Measurements from ENCODE around the gene ARHGEF9.

DNA sequence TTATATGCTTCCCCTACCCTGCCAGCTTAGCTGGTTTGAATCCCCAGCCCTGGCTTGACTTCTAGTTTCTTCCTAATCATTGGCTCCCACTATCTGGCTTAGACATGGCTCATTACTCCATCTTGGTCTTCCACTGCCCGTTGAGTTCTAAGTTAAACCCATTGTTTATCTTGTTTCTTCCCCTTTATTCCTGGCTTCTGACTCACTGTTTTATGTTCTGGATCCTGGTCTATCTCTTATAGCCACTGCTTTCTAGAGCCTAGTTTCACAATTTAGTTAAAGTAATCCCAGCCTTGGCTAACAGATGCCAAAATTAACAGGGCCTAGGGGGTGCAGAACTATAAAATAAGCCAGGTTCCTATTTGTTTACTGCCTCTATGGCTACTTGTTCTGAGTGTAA lies 120.9 kb downstream of the ARHGEF9 start:
- TF ChIP-seq ZNF707 (tag by site-specific recombination; IDR thresholded peaks at IDR 0.05) (no peak), ZNF747 (tag by site-specific recombination; IDR thresholded peaks at IDR 0.05) (no peak), ZNF621 (tag by site-specific recombination; IDR thresholded peaks at IDR 0.05) (no peak), PRDM1 (tag by site-specific recombination; IDR thresholded peaks at IDR 0.05) (no peak), ZNF558 (tag by site-specific recombination; IDR thresholded peaks at IDR 0.05) (no peak), ZNF391 (tag by site-specific recombination; IDR thresholded peaks at IDR 0.05; ENCODE audit: borderline replicate concordance, low read depth) (no peak)
- TF ChIP-seq, protein P1, sequence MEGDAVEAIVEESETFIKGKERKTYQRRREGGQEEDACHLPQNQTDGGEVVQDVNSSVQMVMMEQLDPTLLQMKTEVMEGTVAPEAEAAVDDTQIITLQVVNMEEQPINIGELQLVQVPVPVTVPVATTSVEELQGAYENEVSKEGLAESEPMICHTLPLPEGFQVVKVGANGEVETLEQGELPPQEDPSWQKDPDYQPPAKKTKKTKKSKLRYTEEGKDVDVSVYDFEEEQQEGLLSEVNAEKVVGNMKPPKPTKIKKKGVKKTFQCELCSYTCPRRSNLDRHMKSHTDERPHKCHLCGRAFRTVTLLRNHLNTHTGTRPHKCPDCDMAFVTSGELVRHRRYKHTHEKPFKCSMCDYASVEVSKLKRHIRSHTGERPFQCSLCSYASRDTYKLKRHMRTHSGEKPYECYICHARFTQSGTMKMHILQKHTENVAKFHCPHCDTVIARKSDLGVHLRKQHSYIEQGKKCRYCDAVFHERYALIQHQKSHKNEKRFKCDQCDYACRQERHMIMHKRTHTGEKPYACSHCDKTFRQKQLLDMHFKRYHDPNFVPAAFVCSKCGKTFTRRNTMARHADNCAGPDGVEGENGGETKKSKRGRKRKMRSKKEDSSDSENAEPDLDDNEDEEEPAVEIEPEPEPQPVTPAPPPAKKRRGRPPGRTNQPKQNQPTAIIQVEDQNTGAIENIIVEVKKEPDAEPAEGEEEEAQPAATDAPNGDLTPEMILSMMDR (tag by site-specific recombination; IDR thresholded peaks at IDR 0.05): no peak
